Breast epithelium (tissue), 3 donors: ENCODE measurements around the gene UNC79.

Source experiments
- POLR2A ChIP-seq: fragments of 450-650 bp; IDR thresholded peaks from one replicate; pipeline ENCODE4 v1.6.1; 2016; ENCODE audit warnings: antibody characterized with exemption, mild to moderate bottlenecking, moderate library complexity
- POLR2AphosphoS5 ChIP-seq, 3 donors: sonication (generic); formaldehyde crosslinking; IDR thresholded peaks; one replicate each; pipeline ENCODE4 v1.6.1; 2017; ENCODE audit warnings: antibody characterized with exemption in 3 of 3
- TF ChIP-seq, protein P1 (sequence below), 3 donors: fragments of 450-650 bp; IDR thresholded peaks; one replicate each; pipeline ENCODE4 v1.5.1; 2016 to 2017; ENCODE audit warnings: antibody characterized with exemption in 3 of 3, mild to moderate bottlenecking in 3 of 3, moderate library complexity in 3 of 3

GRCh38 chr14:93735206-93735605 lies 304.5 kb downstream of the UNC79 start:
- TF ChIP-seq, protein P1, sequence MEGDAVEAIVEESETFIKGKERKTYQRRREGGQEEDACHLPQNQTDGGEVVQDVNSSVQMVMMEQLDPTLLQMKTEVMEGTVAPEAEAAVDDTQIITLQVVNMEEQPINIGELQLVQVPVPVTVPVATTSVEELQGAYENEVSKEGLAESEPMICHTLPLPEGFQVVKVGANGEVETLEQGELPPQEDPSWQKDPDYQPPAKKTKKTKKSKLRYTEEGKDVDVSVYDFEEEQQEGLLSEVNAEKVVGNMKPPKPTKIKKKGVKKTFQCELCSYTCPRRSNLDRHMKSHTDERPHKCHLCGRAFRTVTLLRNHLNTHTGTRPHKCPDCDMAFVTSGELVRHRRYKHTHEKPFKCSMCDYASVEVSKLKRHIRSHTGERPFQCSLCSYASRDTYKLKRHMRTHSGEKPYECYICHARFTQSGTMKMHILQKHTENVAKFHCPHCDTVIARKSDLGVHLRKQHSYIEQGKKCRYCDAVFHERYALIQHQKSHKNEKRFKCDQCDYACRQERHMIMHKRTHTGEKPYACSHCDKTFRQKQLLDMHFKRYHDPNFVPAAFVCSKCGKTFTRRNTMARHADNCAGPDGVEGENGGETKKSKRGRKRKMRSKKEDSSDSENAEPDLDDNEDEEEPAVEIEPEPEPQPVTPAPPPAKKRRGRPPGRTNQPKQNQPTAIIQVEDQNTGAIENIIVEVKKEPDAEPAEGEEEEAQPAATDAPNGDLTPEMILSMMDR (IDR thresholded peaks at IDR 0.05): no peak
- TF ChIP-seq POLR2AphosphoS5 (IDR thresholded peaks at IDR 0.05): no peak
- TF ChIP-seq POLR2A: no peak
